Measurements from ENCODE around the gene KCNIP4. TPM values are rescaled to one million over a fixed set of nuclear protein-coding genes. Genes with fewer than 3 reads are reported as not detected.

Gene KCNIP4
- total and polyA plus RNA-seq, 7 donors: 0.03 TPM; not detected in 6

GRCh38 chr4:21242163-21242562 is 706.4 kb downstream of the KCNIP4 start:
- H3K36me3 ChIP-seq (ENCODE audit: insufficient read depth in 1 of 2, low read depth in 1 of 2): no peaks in the 10 kb centered on the region
- no peak overlapping the region for H3K4me3 ChIP-seq
- no peaks in the 10 kb centered on the region for H3K4me1 ChIP-seq
- no peak for ATAC-seq
- no peak for DNase-seq
- H3K27me3 ChIP-seq (ENCODE audit: insufficient read depth in 3 of 3, low read length in 2 of 3): no peaks in the 10 kb centered on the region
- intact Hi-C loops (cut with DNase I): no loop called here
- H3K9me3 ChIP-seq: no peaks in the 10 kb centered on the region
- TF ChIP-seq, protein P1, sequence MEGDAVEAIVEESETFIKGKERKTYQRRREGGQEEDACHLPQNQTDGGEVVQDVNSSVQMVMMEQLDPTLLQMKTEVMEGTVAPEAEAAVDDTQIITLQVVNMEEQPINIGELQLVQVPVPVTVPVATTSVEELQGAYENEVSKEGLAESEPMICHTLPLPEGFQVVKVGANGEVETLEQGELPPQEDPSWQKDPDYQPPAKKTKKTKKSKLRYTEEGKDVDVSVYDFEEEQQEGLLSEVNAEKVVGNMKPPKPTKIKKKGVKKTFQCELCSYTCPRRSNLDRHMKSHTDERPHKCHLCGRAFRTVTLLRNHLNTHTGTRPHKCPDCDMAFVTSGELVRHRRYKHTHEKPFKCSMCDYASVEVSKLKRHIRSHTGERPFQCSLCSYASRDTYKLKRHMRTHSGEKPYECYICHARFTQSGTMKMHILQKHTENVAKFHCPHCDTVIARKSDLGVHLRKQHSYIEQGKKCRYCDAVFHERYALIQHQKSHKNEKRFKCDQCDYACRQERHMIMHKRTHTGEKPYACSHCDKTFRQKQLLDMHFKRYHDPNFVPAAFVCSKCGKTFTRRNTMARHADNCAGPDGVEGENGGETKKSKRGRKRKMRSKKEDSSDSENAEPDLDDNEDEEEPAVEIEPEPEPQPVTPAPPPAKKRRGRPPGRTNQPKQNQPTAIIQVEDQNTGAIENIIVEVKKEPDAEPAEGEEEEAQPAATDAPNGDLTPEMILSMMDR (IDR thresholded peaks at IDR 0.05): no peak
- no peak overlapping the region for H3K27ac ChIP-seq
- WGBS, 3 donors: 90 to 99% (median 94%) methylated on average over 2 of the region's 2 CpGs

DNA sequence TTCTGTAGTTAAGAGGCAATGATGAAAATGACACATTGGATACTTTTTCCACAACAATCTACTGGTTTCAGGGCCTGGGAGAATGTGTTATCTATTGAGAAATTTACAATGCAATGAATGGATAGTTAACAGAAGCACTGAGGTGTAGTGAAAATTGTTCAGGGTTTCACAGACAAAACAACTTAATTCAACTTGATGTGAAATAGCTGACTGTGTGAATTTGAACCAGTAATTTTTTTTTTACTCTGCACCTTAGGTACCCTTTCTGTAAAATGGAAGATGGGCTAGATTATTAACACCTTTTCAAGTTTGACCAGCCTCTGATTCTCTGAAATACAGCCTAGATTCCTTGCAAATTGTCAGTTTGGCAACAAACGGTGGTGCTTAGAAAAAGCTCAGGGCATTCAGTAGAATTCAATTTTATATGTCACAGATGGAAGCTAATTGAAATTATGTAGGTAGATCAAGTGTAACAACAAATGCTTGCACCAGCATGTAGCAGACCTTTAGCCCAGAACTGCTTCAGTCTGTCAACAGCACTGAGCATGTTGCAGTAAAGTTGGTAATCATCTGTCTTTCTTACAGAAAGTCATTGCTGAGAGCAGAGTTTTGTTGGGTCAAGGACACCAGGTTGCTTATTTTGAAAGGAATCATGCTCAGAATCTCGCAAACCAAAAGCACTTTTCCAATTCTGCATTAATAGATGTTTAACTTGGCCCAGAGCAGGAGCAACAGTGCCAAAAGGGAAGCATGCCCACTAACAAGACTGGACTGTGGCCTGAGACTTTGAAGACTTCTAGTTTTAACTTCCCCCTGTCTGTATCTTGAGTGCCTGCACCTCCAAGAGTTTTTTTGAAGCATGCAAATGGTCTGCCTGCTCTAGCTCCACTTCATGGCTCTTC is 721.7 kb downstream of the KCNIP4 start:
- H3K27ac ChIP-seq: no peak overlapping the region

DNA sequence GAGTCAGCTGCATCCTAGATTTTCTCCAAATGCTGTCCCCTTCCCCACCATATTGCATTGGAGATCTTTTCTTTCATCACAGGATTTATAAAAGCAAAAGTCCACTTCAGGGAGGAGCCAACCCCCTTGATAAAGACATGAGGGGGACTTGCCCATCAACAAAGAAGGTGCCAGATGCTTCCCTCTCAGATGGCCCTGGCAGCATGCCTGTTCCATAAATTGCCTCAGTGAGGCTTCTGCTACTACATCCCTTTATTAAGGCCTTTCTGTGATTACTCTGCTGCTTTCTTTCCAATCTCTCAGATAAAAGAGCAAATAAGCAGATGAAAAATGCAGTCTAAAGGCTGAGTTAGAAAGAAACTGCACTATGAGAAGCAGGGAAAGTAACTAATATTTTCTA is 736.7 kb downstream of the KCNIP4 start:
- intact Hi-C loops (cut with DNase I): no loop called here
- no peak for DNase-seq
- no peak for ATAC-seq
- no peaks in the 10 kb centered on the region for H3K27me3 ChIP-seq (ENCODE audit: insufficient read depth in 3 of 3, low read length in 2 of 3)
- no peak overlapping the region for H3K27ac ChIP-seq
- no peaks in the 10 kb centered on the region for H3K4me1 ChIP-seq
- TF ChIP-seq, protein P1 (IDR thresholded peaks at IDR 0.05): no peak
- H3K36me3 ChIP-seq (ENCODE audit: insufficient read depth in 1 of 2, low read depth in 1 of 2): no peaks in the 10 kb centered on the region
- no peak overlapping the region for H3K4me3 ChIP-seq
- H3K9me3 ChIP-seq: no peaks in the 10 kb centered on the region

More for the DNA sequence above, 721.7 kb downstream of the KCNIP4 start:
- H3K36me3 ChIP-seq (ENCODE audit: insufficient read depth in 1 of 2, low read depth in 1 of 2): no peaks in the 10 kb centered on the region
- TF ChIP-seq, protein P1 (IDR thresholded peaks at IDR 0.05): no peak
- DNase-seq (no peak), ATAC-seq (no peak)
- H3K9me3 ChIP-seq: no peaks in the 10 kb centered on the region
- no peaks in the 10 kb centered on the region for H3K4me1 ChIP-seq
- whole genome bisulfite sequencing, 3 donors: 47 to 54% (median 49%) methylated on average over 2 of the region's 2 CpGs
- no peak overlapping the region for H3K4me3 ChIP-seq
- H3K27me3 ChIP-seq (ENCODE audit: insufficient read depth in 3 of 3, low read length in 2 of 3): no peaks in the 10 kb centered on the region
- intact Hi-C loops (cut with DNase I): no loop called here

DNA sequence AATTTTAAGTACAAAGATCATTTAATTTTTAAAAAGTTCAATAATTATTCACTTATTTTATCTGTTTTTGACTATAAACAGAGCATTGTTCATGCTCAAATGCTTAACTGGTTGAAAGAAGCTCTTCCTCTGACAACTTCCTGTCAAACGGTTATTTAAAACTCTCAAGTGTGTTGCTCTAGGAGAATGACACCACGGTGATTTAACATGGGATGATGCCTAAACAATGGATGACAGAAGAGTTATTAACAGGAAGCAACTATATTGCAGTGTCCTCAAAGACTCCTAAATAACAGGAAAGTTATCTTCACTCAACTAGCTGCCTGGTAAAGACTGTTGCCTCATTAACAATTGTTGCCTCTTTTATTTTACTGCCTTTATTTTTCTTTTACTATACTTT is 738.7 kb downstream of the KCNIP4 start:
- H3K27ac ChIP-seq: no peak overlapping the region
- no peaks in the 10 kb centered on the region for H3K4me1 ChIP-seq
- ATAC-seq (no peak), DNase-seq (no peak)
- H3K36me3 ChIP-seq (ENCODE audit: insufficient read depth in 1 of 2, low read depth in 1 of 2): no peaks in the 10 kb centered on the region
- H3K4me3 ChIP-seq: no peak overlapping the region
- TF ChIP-seq, protein P1 (IDR thresholded peaks at IDR 0.05): no peak
- 13 to 20% (median 19%) methylated on average over 2 of the region's 2 CpGs for WGBS, 3 donors
- no peaks in the 10 kb centered on the region for H3K27me3 ChIP-seq (ENCODE audit: insufficient read depth in 3 of 3, low read length in 2 of 3)
- H3K9me3 ChIP-seq: no peaks in the 10 kb centered on the region
- intact Hi-C loops (cut with DNase I): no loop called here

Data from psoas muscle (tissue), 8 donors.